Effector CD8-positive, alpha-beta T cell (primary cell): ENCODE results near the gene DNAJB1.

Experiments
- DNase-seq: peaks from one replicate; lab custom pipeline; 2025; lab: John Stamatoyannopoulos, UW

Gene DNAJB1

DNA sequence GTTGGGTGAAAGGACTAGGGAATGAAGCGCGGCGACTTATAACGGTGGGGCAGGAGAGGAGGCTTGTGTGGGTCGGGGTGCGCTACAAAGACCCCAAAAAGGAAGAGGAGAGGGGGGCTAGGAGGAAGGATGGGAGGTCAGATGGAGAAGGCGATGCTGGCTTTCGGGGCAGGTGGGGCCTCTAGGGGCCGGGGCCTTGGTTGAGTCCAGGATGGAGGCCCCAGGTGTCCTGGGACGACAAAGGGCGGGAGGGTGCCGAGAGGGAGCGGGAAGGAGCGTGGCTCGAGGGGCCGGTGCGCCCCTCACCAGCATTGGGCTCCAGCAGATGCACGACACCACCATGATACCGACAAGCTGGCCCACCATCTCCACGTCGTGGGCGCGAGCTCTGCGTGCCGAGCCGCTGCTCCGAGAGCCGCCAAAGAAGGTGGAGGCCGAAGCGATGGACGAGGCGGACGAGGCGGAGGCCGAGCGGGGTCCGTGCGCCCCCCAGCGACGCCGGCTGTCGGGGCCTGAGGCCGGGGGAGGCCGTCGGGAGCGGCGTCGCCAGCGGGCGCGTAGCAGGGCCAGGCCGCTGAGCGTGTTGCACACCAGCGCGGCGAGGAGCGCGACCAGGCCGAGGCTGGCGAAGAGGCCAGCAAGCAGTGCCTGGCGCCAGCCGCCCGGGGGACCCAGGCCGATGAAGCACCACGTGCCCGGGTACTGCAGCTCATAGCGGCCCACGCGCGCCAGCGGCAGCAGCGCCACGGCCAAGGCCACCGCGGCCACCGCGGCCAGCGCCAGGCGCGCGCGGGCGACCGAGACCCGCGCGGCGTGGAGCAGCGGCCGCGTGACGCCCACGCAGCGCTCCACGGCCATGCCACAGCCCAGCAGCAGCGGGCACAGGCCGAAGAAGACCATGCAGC is 44.9 kb downstream of the DNAJB1 start:
- DNase-seq: no peak

DNA sequence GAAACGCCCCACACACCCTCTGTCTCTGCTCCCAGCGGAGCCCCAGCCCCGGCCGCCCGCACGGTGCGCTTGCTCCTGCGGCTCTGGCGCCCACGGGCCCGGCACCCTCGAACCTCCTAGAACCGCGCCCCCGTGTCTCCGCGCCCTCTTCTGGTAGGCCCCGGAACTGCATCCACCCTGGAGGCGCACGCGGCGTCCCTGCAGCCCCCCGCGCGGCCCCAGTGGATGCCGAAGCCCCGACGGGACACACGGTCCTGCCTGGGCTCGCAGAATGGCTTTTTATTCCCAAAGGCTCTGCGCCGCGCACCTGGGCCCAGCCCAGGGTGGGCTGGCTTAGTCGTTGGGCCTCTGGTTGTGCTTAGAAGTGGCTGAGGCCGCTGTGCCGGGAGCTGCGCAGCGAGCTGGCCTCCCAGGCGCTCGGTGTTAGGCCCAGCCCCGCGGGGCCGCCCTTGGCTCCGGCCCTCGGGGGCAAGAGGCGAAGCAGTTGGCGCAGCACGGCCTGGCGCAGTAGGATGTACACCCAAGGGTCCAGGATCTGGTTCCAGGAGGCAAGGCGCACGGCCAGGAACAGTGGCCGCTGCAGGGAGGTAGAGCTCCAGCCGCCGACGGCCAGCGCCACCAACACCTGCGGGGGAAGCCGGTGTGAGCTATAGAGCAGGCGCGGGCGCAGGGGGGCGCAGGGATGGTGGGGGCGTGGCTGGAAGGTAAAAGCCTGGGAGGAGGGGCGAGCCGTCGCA is 45.8 kb downstream of the DNAJB1 start:
- peak; percentile 77 for DNase-seq

DNA sequence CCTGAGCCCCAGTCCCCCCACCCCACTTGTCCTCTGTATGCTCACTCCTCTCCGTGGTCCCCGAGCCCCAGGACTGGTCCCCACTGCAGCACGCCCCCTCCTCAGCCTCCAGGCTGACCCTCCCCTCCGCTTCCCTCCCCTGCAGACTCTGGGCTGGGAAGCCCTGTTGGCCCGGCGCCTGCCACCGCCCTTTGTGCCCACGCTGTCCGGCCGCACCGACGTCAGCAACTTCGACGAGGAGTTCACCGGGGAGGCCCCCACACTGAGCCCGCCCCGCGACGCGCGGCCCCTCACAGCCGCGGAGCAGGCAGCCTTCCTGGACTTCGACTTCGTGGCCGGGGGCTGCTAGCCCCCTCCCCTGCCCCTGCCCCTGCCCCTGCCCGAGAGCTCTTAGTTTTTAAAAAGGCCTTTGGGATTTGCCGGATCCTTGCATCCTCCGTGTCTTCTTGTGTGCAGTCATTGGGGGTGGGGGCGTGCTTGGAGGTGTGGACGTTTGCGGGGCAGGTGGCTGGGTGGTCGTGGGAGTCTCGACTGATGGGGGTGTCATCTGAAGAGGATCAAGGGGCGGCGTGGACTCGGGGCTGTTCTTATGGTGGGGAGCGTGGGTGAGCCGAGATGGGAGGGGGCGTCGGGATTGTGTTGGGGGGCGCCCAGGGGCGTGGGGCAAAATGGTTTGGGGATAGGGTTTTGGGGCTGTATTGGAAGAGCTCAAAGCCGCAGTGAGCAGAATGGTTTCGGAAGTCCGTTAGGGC is 46.6 kb downstream of the DNAJB1 start:
- no peak for DNase-seq

DNA sequence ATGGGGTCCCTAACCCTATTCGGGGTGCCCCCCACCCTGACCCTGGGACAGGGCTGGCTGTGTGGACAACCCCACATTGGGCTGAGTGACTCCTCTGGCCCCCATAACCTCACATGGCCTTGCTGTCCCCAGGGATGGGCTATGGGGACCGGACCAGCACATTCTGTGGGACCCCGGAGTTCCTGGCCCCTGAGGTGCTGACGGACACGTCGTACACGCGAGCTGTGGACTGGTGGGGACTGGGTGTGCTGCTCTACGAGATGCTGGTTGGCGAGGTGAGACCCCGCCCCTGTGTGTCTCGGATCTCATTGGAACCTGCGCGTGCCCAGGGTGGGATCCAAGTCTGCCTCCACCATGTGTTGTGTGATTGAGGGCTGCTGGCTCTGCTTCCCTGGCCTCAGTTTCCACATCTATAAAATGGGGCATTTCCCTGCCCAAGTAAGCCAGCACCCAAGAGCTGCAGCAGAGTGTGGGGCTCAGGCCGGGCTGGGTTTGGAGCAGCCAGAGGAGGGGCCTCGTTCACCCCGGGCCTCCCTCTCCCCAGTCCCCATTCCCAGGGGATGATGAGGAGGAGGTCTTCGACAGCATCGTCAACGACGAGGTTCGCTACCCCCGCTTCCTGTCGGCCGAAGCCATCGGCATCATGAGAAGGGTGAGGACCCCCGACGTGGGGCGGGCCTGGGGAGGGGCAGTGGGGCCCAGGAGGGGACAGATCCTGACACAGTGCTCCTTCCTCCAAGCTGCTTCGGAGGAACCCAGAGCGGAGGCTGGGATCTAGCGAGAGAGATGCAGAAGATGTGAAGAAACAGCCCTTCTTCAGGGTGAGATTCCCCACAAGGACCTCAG is 47.9 kb downstream of the DNAJB1 start:
- no peak for DNase-seq

DNA sequence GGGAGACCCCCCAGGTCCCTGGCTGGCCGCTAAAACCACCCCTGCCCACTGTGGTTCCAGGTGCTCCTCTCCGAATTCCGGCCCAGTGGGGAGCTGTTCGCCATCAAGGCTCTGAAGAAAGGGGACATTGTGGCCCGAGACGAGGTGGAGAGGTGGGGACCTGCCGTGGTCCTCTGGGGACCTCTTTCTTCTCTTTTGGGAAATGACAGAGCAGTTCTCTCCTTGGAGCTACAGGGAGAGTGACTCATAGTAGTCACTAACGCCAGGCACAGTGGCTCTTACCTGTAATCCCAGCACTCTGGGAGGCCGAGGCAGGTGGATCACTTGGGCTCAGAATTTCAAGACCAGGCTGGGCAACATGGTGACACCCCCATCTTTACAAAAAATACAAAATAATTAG is 50.4 kb downstream of the DNAJB1 start:
- DNase-seq: no peak

DNA sequence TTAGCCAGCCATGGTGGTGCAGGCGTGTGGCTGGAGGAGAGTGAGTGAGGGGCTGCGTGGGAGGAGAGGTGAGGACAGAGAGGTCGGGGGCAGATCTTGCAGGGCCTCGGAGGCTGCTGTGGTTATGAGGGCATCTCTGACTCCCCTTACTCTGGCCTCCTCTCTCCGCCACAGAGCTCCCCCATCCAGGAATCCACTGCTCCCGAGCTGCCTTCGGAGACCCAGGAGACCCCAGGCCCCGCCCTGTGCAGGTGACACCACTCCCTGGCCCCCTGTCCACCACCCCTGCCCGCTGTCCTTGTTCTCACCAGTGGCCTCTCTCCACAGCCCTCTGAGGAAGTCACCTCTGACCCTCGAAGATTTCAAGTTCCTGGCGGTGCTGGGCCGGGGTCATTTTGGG is 50.8 kb downstream of the DNAJB1 start:
- DNase-seq: no peak
